GM12878 (cell line): Measurements from ENCODE around the gene SLC9A3.

Source experiments
- CBX5 ChIP-seq: sonication (generic); IDR thresholded peaks from 2 replicates; pipeline ENCODE4 v1.6.1; 2016; ENCODE audit warnings: low read depth, moderate library complexity, mild to moderate bottlenecking, inconsistent platforms
- CHD1 ChIP-seq: IDR thresholded peaks from 2 replicates; pipeline ENCODE4 v1.6.1; 2012; ENCODE audit warnings: low read depth, low read length, improper control_type of control experiment
- EED ChIP-seq: sonication (generic); IDR thresholded peaks from 2 replicates; pipeline ENCODE4 v1.6.1; 2016; ENCODE audit warnings: antibody characterized with exemption, low read depth
- EP300 ChIP-seq, 2 experiments: fragments of 150-350 bp in 1 of 2; IDR thresholded peaks; 2 replicates each; pipeline ENCODE4 v1.6.1; 2011 to 2012; ENCODE audit warnings: low read depth in 2 of 2, low read length in 2 of 2, borderline replicate concordance in 1 of 2, improper control_type of control experiment in 1 of 2, inconsistent platforms in 1 of 2; ENCODE audit not compliant: control insufficient read depth in 1 of 2
- ESRRA ChIP-seq: IDR thresholded peaks from 2 replicates; pipeline ENCODE4 v1.6.1; 2012; ENCODE audit warnings: mild to moderate bottlenecking, low read length, improper control_type of control experiment
- JUNB ChIP-seq: IDR thresholded peaks from 2 replicates; pipeline ENCODE4 v1.6.1; 2016; ENCODE audit warnings: antibody characterized with exemption, mild to moderate bottlenecking
- SIN3A ChIP-seq: IDR thresholded peaks from 2 replicates; pipeline ENCODE4 v1.6.1; 2012; ENCODE audit warnings: low read depth, low read length, improper control_type of control experiment
- TAF1 ChIP-seq: IDR thresholded peaks from 2 replicates; pipeline ENCODE4 v1.6.1; 2011; ENCODE audit warnings: mild to moderate bottlenecking, low read depth, low read length, borderline replicate concordance
- TF ChIP-seq, protein P1 (sequence below), 3 experiments: IDR thresholded peaks in 2 of 3; conservative IDR thresholded peaks in 1 of 3; 2 replicates each; pipeline ENCODE4 v1.5.1; 2011; ENCODE audit warnings: low read depth in 3 of 3, low read length in 3 of 3, mild to moderate bottlenecking in 3 of 3, control low read depth in 2 of 3, moderate library complexity in 2 of 3, inconsistent platforms in 1 of 3, mixed read lengths in 1 of 3; ENCODE audit not compliant: control insufficient read depth in 2 of 3, insufficient read depth in 1 of 3; ENCODE audit errors: extremely low read depth in 1 of 3

DNA sequence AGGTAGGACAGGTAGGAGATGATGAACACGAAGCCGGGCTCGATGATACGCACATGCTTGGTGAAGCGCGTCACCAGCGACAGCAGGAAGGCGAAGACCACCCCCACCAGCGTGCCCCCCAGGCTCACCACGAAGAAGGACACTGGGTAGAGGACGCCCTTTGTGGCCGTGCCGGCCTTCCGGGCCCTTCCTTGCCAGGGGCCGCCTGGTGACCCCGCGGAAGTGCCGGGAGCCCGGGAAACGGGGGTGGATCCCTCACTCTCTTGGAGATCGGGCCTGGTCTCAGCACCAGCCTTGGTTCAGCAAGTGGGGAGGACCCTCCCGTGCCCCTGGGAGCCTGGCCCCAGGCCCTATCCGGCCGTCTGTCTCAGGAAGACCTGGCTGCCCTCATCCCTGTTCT, 39.7 kb downstream of the SLC9A3 start:
- TF ChIP-seq CBX5 (no peak), TAF1 (no peak), ESRRA (no peak), JUNB (no peak), EP300 (IDR thresholded peaks at IDR 0.05; ENCODE audit: borderline replicate concordance in 1 of 2, control insufficient read depth in 1 of 2, low read depth in 2 of 2, low read length in 2 of 2) (no peak), EED (no peak), CHD1 (no peak), SIN3A (no peak)
- TF ChIP-seq, protein P1, sequence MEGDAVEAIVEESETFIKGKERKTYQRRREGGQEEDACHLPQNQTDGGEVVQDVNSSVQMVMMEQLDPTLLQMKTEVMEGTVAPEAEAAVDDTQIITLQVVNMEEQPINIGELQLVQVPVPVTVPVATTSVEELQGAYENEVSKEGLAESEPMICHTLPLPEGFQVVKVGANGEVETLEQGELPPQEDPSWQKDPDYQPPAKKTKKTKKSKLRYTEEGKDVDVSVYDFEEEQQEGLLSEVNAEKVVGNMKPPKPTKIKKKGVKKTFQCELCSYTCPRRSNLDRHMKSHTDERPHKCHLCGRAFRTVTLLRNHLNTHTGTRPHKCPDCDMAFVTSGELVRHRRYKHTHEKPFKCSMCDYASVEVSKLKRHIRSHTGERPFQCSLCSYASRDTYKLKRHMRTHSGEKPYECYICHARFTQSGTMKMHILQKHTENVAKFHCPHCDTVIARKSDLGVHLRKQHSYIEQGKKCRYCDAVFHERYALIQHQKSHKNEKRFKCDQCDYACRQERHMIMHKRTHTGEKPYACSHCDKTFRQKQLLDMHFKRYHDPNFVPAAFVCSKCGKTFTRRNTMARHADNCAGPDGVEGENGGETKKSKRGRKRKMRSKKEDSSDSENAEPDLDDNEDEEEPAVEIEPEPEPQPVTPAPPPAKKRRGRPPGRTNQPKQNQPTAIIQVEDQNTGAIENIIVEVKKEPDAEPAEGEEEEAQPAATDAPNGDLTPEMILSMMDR (IDR thresholded peaks at IDR 0.05 in 2 of 3, conservative IDR thresholded peaks at IDR 0.05 in 1 of 3; ENCODE audit: control insufficient read depth in 2 of 3, extremely low read depth in 1 of 3, insufficient read depth in 1 of 3, low read depth in 3 of 3, low read length in 3 of 3) = no peak
